Liver (tissue), 9 donors: ENCODE data around the gene EAF1. TPM values are rescaled to one million over a fixed set of nuclear protein-coding genes. Genes with fewer than 3 reads are reported as not detected.
"Not testable (repeated sequence)": the region's sequence is repeated elsewhere in the genome, so short reads cannot be mapped to it uniquely, and the experiment has no call there.

Experiments
- DNase-seq: peaks from one replicate; pipeline ENCODE4 v3.0.0-alpha.2; 2017; ENCODE audit warnings: low spot score
- H3K27ac ChIP-seq, 2 donors: one replicate each; pipeline ENCODE4 v1.7.0; 2013; ENCODE audit warnings: inconsistent platforms in 2 of 2, low read length in 2 of 2, control low read depth in 1 of 2, low read depth in 1 of 2, mild to moderate bottlenecking in 1 of 2
- H3K27me3 ChIP-seq, 4 donors: one replicate each; pipeline versions ENCODE4 v1.6.1 to v1.7.0; 2013; ENCODE audit warnings: low read length in 3 of 4, inconsistent platforms in 1 of 4, mild to moderate bottlenecking in 1 of 4, moderate library complexity in 1 of 4; ENCODE audit not compliant: control insufficient read depth in 4 of 4, insufficient read depth in 4 of 4
- H3K36me3 ChIP-seq, 4 donors: one replicate each; pipeline versions ENCODE4 v1.6.1 to v1.7.0; 2013; ENCODE audit warnings: low read length in 3 of 4, mild to moderate bottlenecking in 3 of 4, low read depth in 1 of 4, moderate library complexity in 1 of 4; ENCODE audit not compliant: control insufficient read depth in 4 of 4, insufficient read depth in 3 of 4
- H3K4me1 ChIP-seq, 4 donors: one replicate each; pipeline versions ENCODE4 v1.6.1 to v1.7.0; 2013; ENCODE audit warnings: low read length in 3 of 4, mild to moderate bottlenecking in 3 of 4, moderate library complexity in 1 of 4; ENCODE audit not compliant: control insufficient read depth in 4 of 4, insufficient read depth in 4 of 4
- H3K4me3 ChIP-seq, 3 donors: one replicate each; pipeline versions ENCODE4 v1.6.1 to v1.7.0; 2013; ENCODE audit warnings: low read length in 3 of 3, control low read depth in 1 of 3, low read depth in 1 of 3, mild to moderate bottlenecking in 1 of 3
- H3K9ac ChIP-seq, 2 donors: one replicate each; pipeline ENCODE4 v1.7.0; 2013; ENCODE audit warnings: low read length in 2 of 2, mild to moderate bottlenecking in 2 of 2, moderate library complexity in 2 of 2, control low read depth in 1 of 2, low read depth in 1 of 2
- H3K9me3 ChIP-seq, 4 donors: one replicate each; pipeline versions ENCODE4 v1.6.1 to v1.7.0; 2013; ENCODE audit warnings: low read length in 3 of 4; ENCODE audit not compliant: control insufficient read depth in 4 of 4
- ATF3 ChIP-seq: IDR thresholded peaks from 2 replicates; pipeline ENCODE4 v1.6.1; 2016; ENCODE audit warnings: antibody characterized with exemption
- CTCF ChIP-seq: fragments of 150-350 bp; IDR thresholded peaks from 2 replicates; pipeline ENCODE4 v1.5.1; 2017; ENCODE audit warnings: improper control_type of control experiment, low read depth, low read length; ENCODE audit not compliant: missing input control
- EGR1 ChIP-seq, 2 donors: IDR thresholded peaks; 2 replicates each; pipeline ENCODE4 v1.6.1; 2016 to 2018; ENCODE audit warnings: antibody characterized with exemption in 2 of 2, low read depth in 2 of 2
- FOXA1 ChIP-seq: IDR thresholded peaks from 2 replicates; pipeline ENCODE4 v1.6.1; 2016; ENCODE audit warnings: antibody characterized with exemption
- FOXA2 ChIP-seq: IDR thresholded peaks from 2 replicates; pipeline ENCODE4 v1.6.1; 2016; ENCODE audit warnings: antibody characterized with exemption
- HNF4A ChIP-seq, 2 donors: conservative IDR thresholded peaks; 2 replicates each; pipeline ENCODE4 v1.6.1; 2016; ENCODE audit warnings: antibody characterized with exemption in 2 of 2, mild to moderate bottlenecking in 2 of 2
- HNF4G ChIP-seq: IDR thresholded peaks from 2 replicates; pipeline ENCODE4 v1.6.1; 2016; ENCODE audit warnings: antibody characterized with exemption
- JUND ChIP-seq, 2 donors: IDR thresholded peaks; 2 replicates each; pipeline ENCODE4 v1.6.1; 2016; ENCODE audit warnings: antibody characterized with exemption in 2 of 2
- NR2F2 ChIP-seq: IDR thresholded peaks from 2 replicates; pipeline ENCODE4 v1.6.1; 2016; ENCODE audit warnings: antibody characterized with exemption
- RAD21 ChIP-seq, 2 donors: IDR thresholded peaks; 2 replicates each; pipeline ENCODE4 v1.6.1; 2016; ENCODE audit warnings: antibody characterized with exemption in 2 of 2, mild to moderate bottlenecking in 2 of 2
- RXRA ChIP-seq, 2 donors: IDR thresholded peaks; 2 replicates each; pipeline ENCODE4 v1.6.1; 2017 to 2018; ENCODE audit warnings: antibody characterized with exemption in 2 of 2, mild to moderate bottlenecking in 1 of 2
- SP1 ChIP-seq: IDR thresholded peaks from 2 replicates; pipeline ENCODE4 v1.6.1; 2018; ENCODE audit warnings: antibody characterized with exemption, mild to moderate bottlenecking
- TAF1 ChIP-seq: conservative IDR thresholded peaks from 2 replicates; pipeline ENCODE4 v1.6.1; 2016; ENCODE audit warnings: antibody characterized with exemption, mild to moderate bottlenecking
- ZBTB33 ChIP-seq: IDR thresholded peaks from 2 replicates; pipeline ENCODE4 v1.6.1; 2016; ENCODE audit warnings: antibody characterized with exemption
- WGBS: extraction: QIAGEN DNeasy Blood & Tissue Kit; methylation state at CpG from one replicate; pipeline ENCODE4 v1.1.7; 2013; 5-methylcytosine and 5-hydroxymethylcytosine counted together
- polyA plus RNA-seq, 2 donors: library from polyadenylated mRNA; stranded (reverse) in 1 of 2; unstranded in 1 of 2; fragments of 200-250 nt in 1 of 2; fragments of >200 nt in 1 of 2; fragmentation: Nextera tagmentation in 1 of 2; extraction: Ambion mirVana in 1 of 2; gene quantifications; one replicate each; pipeline versions ENCODE4 v1.2.1 to v1.2.3, GENCODE V29; 2013 to 2015
- total RNA-seq, 2 donors: library from RNA; depleted of rRNA; stranded (reverse); fragments of >200 nt; gene quantifications; one replicate each; pipeline ENCODE4 v1.2.3, GENCODE V29; 2014
- donor health status: healthy.
- donor health status: healthy.
- donor health status: healthy.
- donor health status: healthy.
- donor health status: healthy.

Gene EAF1
- total and polyA plus RNA-seq, 4 donors = 4.6 to 15.0 (median 11.4) TPM

GRCh38 chr3:15455756-15456155, 28.4 kb downstream of the EAF1 start:
- H3K9me3 ChIP-seq = no peaks in the 10 kb centered on the region
- H3K4me1 ChIP-seq = no peaks in the 10 kb centered on the region
- 92% methylated on average over 7 of the region's 7 CpGs for WGBS
- no peak overlapping the region for H3K9ac ChIP-seq
- H3K27ac ChIP-seq = no peak overlapping the region
- no peak for DNase-seq
- H3K36me3 ChIP-seq = peaks cover 0 to 5% (median 0%) of the 10 kb centered on the region in 4 donors
- H3K4me3 ChIP-seq = no peak overlapping the region
- no peaks in the 10 kb centered on the region for H3K27me3 ChIP-seq
- TF ChIP-seq FOXA2 (no peak), RAD21 (IDR thresholded peaks at IDR 0.05) (no peak), ATF3 (no peak), NR2F2 (no peak), RXRA (IDR thresholded peaks at IDR 0.05) (no peak), SP1 (no peak), CTCF (no peak)

GRCh38 chr3:15456321-15456720, 28.9 kb downstream of the EAF1 start:
- no peak for DNase-seq
- Histone ChIP-seq H3K27ac (no peak overlapping the region), H3K36me3 (peaks cover 0 to under 1% (median 0%) of the 10 kb centered on the region in 4 donors), H3K4me1 (no peaks in the 10 kb centered on the region), H3K9ac (no peak overlapping the region), H3K9me3 (no peaks in the 10 kb centered on the region), H3K27me3 (no peaks in the 10 kb centered on the region), H3K4me3 (no peak overlapping the region)
- 94% methylated on average over 2 of the region's 2 CpGs for WGBS
- TF ChIP-seq EGR1 (IDR thresholded peaks at IDR 0.05; ENCODE audit: low read depth in 2 of 2) = no peak
- TF ChIP-seq RAD21 (IDR thresholded peaks at IDR 0.05) = no peak
- TF ChIP-seq HNF4G = no peak
- no peak for TF ChIP-seq FOXA1
- no peak for TF ChIP-seq JUND (IDR thresholded peaks at IDR 0.05)
- no peak for TF ChIP-seq TAF1
- no peak for TF ChIP-seq HNF4A (conservative IDR thresholded peaks at IDR 0.05)
- TF ChIP-seq ATF3 = no peak

GRCh38 chr3:15456915-15457314, 29.5 kb downstream of the EAF1 start:
- WGBS = 94% methylated on average over 10 of the region's 10 CpGs
- H3K9me3 ChIP-seq, H3K4me3 ChIP-seq, H3K27me3 ChIP-seq, H3K4me1 ChIP-seq, H3K9ac ChIP-seq, H3K36me3 ChIP-seq, DNase-seq, H3K27ac ChIP-seq: not testable (repeated sequence)

GRCh38 chr3:15458212-15458780, 30.9 kb downstream of the EAF1 start:
- Histone ChIP-seq H3K27me3 (no peaks in the 10 kb centered on the region), H3K36me3 (no peaks in the 10 kb centered on the region), H3K4me1 (no peaks in the 10 kb centered on the region), H3K27ac (no peak overlapping the region), H3K9ac (no peak overlapping the region), H3K9me3 (no peaks in the 10 kb centered on the region), H3K4me3 (no peak overlapping the region)
- no peak for TF ChIP-seq ZBTB33
- TF ChIP-seq ATF3 = no peak
- TF ChIP-seq RAD21 (IDR thresholded peaks at IDR 0.05) = no peak
- no peak for TF ChIP-seq FOXA1
- TF ChIP-seq FOXA2 = no peak
- peak in 1 of 2 donors; percentile 34 for TF ChIP-seq HNF4A (conservative IDR thresholded peaks at IDR 0.05)
- no peak for DNase-seq
- WGBS = 90% methylated on average over 7 of the region's 7 CpGs
